Esophagus muscularis mucosa (tissue), 4 donors: Measurements from ENCODE around the gene LAMTOR5. TPM values are rescaled to one million over a fixed set of nuclear protein-coding genes. Genes with fewer than 3 reads are reported as not detected.

Experiments used
- DNase-seq: peaks from one replicate; pipeline ENCODE4 v3.0.0-alpha.2; 2017; ENCODE audit errors: extremely low spot score
- H3K27ac ChIP-seq, 4 donors: fragments of 200-600 bp; sonication (generic); replicated peaks in 1 of 4; 1 replicate in 3 of 4; 2 replicates in 1 of 4; pipeline ENCODE4 v1.5.1; 2016 to 2019; ENCODE audit warnings: mild to moderate bottlenecking in 1 of 4
- H3K27me3 ChIP-seq, 4 donors: fragments of 200-600 bp; sonication (generic); one replicate each; pipeline versions ENCODE4 v1.5.1 to v1.6.0; 2016 to 2019
- H3K36me3 ChIP-seq, 4 donors: fragments of 200-600 bp; sonication (generic); one replicate each; pipeline ENCODE4 v1.5.1; 2016 to 2019
- H3K4me1 ChIP-seq, 4 donors: fragments of 200-600 bp; sonication (generic); one replicate each; pipeline ENCODE4 v1.5.1; 2016 to 2019
- H3K4me3 ChIP-seq, 4 donors: fragments of 200-600 bp; sonication (generic); 1 replicate in 2 of 4; 2 replicates in 2 of 4; pipeline ENCODE4 v1.5.1; 2016 to 2019; ENCODE audit warnings: mild to moderate bottlenecking in 4 of 4, moderate library complexity in 1 of 4
- H3K9me3 ChIP-seq, 4 donors: fragments of 200-600 bp; sonication (generic); 1 replicate in 3 of 4; 2 replicates in 1 of 4; pipeline ENCODE4 v1.5.1; 2016 to 2019
- CTCF ChIP-seq, 3 experiments: fragments of 200-600 bp in 2 of 3; fragments of 450-650 bp in 1 of 3; sonication (generic) in 2 of 3; IDR thresholded peaks; one replicate each; pipeline ENCODE4 v1.5.1; 2017 to 2019; ENCODE audit warnings: antibody characterized with exemption in 3 of 3, mild to moderate bottlenecking in 2 of 3, moderate library complexity in 1 of 3
- EP300 ChIP-seq: sonication (generic); formaldehyde crosslinking; IDR thresholded peaks from one replicate; pipeline ENCODE4 v1.6.1; 2017; ENCODE audit warnings: antibody characterized with exemption
- POLR2A ChIP-seq: fragments of 450-650 bp; IDR thresholded peaks from one replicate; pipeline ENCODE4 v1.6.1; 2017; ENCODE audit warnings: antibody characterized with exemption, moderate library complexity, mild to moderate bottlenecking, low read depth
- POLR2AphosphoS5 ChIP-seq, 2 donors: sonication (generic); formaldehyde crosslinking; IDR thresholded peaks; one replicate each; pipeline ENCODE4 v1.6.1; 2017; ENCODE audit warnings: antibody characterized with exemption in 2 of 2
- WGBS: methylation state at CpG from one replicate; pipeline ENCODE4 v1.1.5; 2018; 5-methylcytosine and 5-hydroxymethylcytosine counted together
- intact Hi-C: fragments of 100-400 bp; cut with DNase I; formaldehyde crosslinking; loops from one replicate; pipeline ENCODE4 v1.15.1; 2023
- total RNA-seq, 4 donors: library from RNA; depleted of rRNA; stranded (reverse); fragments of >200 nt; gene quantifications; one replicate each; pipeline versions ENCODE4 v1.1.0 to v1.2.1, GENCODE V29; 2016

The LAMTOR5 gene
- total RNA-seq, 4 donors from 2014 or later, result 59.9 to 113 (median 71.0) TPM

GRCh38 chr1:110361856-110362255 is 45.6 kb downstream of the LAMTOR5 start:
- Histone ChIP-seq H3K27me3 (no peaks in the 10 kb centered on the region), H3K9me3 (no peaks in the 10 kb centered on the region), H3K27ac (no peak overlapping the region), H3K4me1 (peaks cover 0 to 7% (median 3%) of the 10 kb centered on the region in 4 donors), H3K36me3 (peaks cover 6 to 38% (median 21%) of the 10 kb centered on the region in 4 donors), H3K4me3 (no peak overlapping the region)
- TF ChIP-seq EP300 (no peak), POLR2A (no peak), CTCF (IDR thresholded peaks at IDR 0.05) (no peak), POLR2AphosphoS5 (IDR thresholded peaks at IDR 0.05) (no peak)
- intact Hi-C loops, result no loop called here
- DNase-seq, result no peak
- 91% methylated on average over 1 of the region's 1 CpG for WGBS

DNA sequence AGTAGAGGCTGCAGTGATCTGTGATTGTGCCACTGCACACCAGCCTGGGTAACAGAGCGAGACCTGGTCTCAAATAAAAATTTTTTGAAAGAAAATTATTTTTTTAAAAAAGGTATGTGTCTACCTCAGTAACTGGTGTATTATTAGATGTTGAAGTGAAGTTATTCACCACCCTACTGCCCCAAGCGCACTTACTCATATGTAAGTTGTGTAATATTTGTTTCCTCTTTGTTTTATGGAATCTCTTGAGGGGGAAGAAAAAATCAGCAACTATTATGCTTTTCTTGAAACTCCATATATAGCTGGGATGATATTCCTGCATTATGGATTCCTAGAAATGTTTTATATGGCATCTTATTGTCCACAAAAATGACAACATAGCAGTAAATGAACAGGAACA is 47.1 kb downstream of the LAMTOR5 start:
- WGBS, result 91% methylated on average over 2 of the region's 2 CpGs

GRCh38 chr1:110356379-110356778 is 51.1 kb downstream of the LAMTOR5 start:
- intact Hi-C loops, result no loop called here
- no peaks in the 10 kb centered on the region for H3K27me3 ChIP-seq
- WGBS, result 56% methylated on average over 2 of the region's 2 CpGs
- H3K36me3 ChIP-seq, result peaks cover 0 to 16% (median 10%) of the 10 kb centered on the region in 4 donors
- DNase-seq, result no peak
- no peak for TF ChIP-seq POLR2AphosphoS5 (IDR thresholded peaks at IDR 0.05)
- no peak for TF ChIP-seq EP300
- no peak for TF ChIP-seq POLR2A
- TF ChIP-seq CTCF (IDR thresholded peaks at IDR 0.05), result no peak
- no peaks in the 10 kb centered on the region for H3K9me3 ChIP-seq
- no peak overlapping the region for H3K4me3 ChIP-seq
- H3K27ac ChIP-seq, result no peak overlapping the region
- peaks cover 10 to 24% (median 17%) of the 10 kb centered on the region in 4 donors for H3K4me1 ChIP-seq

More for the DNA sequence above, 47.1 kb downstream of the LAMTOR5 start:
- Histone ChIP-seq H3K9me3 (no peaks in the 10 kb centered on the region), H3K36me3 (peaks cover 4 to 35% (median 21%) of the 10 kb centered on the region in 4 donors), H3K4me1 (peaks cover 7 to 17% (median 11%) of the 10 kb centered on the region in 4 donors), H3K27ac (no peak overlapping the region), H3K27me3 (no peaks in the 10 kb centered on the region), H3K4me3 (no peak overlapping the region)
- DNase-seq, result no peak
- TF ChIP-seq EP300 (no peak), CTCF (IDR thresholded peaks at IDR 0.05) (no peak), POLR2A (no peak), POLR2AphosphoS5 (IDR thresholded peaks at IDR 0.05) (no peak)
- intact Hi-C loops, result no loop called here

DNA sequence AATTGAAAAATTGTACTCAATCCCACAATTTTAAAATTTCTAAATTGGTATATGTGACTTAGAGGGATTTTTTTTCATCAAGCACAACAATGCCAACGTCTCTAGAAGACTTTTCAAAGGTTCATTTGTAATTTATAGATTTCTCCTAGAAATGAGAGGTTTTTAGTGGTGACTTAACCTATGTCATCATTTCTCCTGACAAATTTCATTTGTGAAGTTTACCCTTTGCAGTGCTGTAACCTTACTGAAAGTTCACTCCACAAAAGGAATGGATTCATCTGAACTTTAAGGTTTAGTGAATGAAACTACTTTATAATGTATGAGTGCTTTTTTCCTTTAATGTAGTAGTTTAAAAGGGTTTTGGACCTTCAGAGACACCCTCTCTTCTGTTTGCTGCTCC is 52.2 kb downstream of the LAMTOR5 start:
- peaks cover 0 to 16% (median 10%) of the 10 kb centered on the region in 4 donors for H3K36me3 ChIP-seq
- 48% methylated on average over 1 of the region's 1 CpG for WGBS
- H3K4me1 ChIP-seq, result peaks cover 10 to 34% (median 27%) of the 10 kb centered on the region in 4 donors
- no peak overlapping the region for H3K27ac ChIP-seq
- intact Hi-C loops, result no loop called here
- TF ChIP-seq EP300 (no peak), POLR2AphosphoS5 (IDR thresholded peaks at IDR 0.05) (no peak), POLR2A (no peak), CTCF (IDR thresholded peaks at IDR 0.05) (no peak)
- no peak overlapping the region for H3K4me3 ChIP-seq
- no peak for DNase-seq
- no peaks in the 10 kb centered on the region for H3K9me3 ChIP-seq
- no peaks in the 10 kb centered on the region for H3K27me3 ChIP-seq

Other genes starting within 250 kb of the LAMTOR5 start
- gene KCNC4, start 197.4 kb downstream of the LAMTOR5 start, total RNA-seq, result 10 to 100 TPM in 2 of 4 donors, 1 to 10 TPM in 2; 4.6 to 18.0 (median 9.7) TPM
- 10 to 100 TPM; 20.6 to 26.6 (median 24.2) TPM for gene RBM15, start 68.3 kb downstream of the LAMTOR5 start, total RNA-seq
- gene SLC16A4, start 16.7 kb downstream of the LAMTOR5 start, total RNA-seq, result 1 to 10 TPM; 5.8 to 8.8 (median 8.4) TPM
- gene PROK1, start 43.5 kb upstream of the LAMTOR5 start, total RNA-seq, result not detected
- under 1 TPM in 1 of 4 donors, not detected in 3; 0.23 TPM for gene KCNA10, start 111.5 kb upstream of the LAMTOR5 start, total RNA-seq
- gene KCNA2, start 198.7 kb upstream of the LAMTOR5 start, total RNA-seq, result 1 to 10 TPM; 1.7 to 4.3 (median 2.7) TPM